Activated CD8-positive, alpha-beta memory T cell treated with anti-CD3 and anti-CD28 coated beads, Interleukin-2, amount 50 U/mL, for 1 hour (primary cell): ENCODE measurements around the gene IFT22.
"Not testable (repeated sequence)": the region's sequence is repeated elsewhere in the genome, so short reads cannot be mapped to it uniquely, and the experiment has no call there.

ENCODE experiments used
- DNase-seq: peaks from one replicate; pipeline ENCODE4 v3.0.0-alpha.2; 2020; ENCODE audit errors: extremely low read depth

The IFT22 gene

DNA sequence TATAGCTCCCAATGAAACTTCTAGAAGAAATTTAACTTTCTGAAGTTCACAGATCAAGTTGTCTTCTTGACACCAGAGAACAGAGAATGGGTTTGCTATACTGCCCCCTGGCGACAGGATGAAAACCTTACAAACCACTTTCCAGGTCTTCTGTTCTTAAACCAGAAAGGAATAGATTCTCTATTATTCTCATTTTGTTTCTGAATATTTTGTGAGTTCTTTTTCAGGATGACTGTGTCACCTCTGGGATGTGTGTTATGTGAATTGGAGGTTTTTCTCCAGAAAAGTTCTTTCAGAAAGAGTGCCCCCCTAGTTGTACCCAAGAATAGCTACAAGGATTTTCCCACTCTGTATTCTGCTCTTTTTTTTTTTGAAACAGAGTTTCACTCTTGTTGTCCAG is 6.3 kb downstream of the IFT22 start:
- no peak for DNase-seq

DNA sequence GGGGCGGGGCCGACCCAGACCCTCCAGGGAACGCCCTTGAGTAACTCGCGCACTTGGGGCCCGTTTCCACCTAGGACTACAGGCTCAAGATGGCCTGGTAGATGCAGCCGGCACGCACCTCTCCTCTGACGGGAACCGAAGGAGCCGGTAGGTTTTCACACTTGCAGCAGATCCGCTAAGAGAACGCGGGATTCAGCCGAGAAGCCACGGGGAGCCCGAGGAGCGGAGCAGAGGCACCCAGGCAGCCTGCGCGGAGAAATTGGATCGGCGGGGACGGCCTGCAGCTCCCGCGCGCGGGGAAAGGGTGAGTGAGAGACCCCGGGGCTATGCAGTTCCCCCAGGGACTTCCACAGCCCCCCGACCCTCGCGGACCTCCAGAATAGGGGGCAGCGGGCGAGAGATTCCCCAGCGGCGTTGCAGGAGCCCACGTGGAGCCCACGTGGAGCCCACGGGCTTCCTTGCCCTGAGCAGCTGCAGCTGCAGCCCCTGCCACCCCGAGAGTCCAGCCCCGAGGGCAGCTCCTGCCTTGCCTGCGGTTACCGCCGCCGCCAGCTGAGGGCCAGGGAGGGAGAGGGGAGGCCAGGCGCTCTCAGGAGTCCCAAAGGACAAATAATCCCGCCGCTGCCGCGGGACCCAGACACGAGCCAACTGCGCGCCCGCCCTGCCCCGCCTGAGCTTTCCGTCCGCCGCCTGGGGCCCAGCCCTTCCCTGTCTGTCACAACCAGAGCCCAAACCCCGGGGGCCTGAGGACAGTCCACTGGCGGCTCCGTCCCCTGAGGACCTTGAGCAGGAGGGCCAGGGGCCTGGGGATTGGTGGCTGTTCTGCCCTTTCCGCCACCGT is 13.1 kb downstream of the IFT22 start:
- no peak for DNase-seq

DNA sequence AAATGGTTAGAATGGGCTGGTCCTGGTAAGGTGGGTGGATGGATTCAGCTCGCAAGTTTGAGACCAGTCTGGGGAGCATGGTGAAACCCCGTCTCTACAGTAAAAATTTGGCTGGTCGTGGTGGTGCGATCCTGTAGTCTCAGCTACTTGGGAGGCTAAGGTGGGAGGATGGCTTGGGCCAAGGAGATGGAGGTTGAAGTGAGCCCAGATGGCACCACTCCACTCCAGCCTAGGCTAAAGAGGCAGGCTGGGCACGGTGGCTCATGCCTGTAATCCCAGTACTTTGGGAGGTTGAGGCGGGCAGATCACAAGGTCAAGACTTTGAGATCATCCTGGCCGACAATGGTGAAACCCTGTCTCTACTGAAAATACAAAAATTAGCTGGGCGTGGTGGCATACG is 15.3 kb downstream of the IFT22 start:
- DNase-seq: no peak

GRCh38 chr7:101303102-101303701 is 18.4 kb downstream of the IFT22 start:
- no peak for DNase-seq

DNA sequence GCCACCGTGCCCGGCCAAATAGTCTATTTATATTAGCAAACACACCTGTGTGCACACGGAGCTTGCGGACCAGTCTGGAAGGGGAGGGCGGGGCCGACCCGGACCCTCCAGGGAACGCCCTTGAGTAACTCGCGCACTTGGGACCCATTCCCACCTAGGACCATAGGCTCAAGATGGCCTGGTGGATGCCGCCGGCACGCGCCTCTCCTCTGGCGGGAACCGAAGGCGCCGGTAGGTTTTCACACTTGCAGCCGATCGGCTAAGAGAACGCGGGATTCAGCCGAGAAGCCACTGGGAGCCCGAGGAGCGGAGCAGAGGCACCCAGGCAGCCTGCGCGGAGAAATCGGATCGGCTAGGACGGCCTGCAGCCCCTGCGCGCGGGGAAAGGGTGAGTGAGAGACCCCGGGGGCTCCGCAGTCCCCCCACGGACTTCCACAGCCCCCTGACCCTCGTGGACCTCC is 18.9 kb downstream of the IFT22 start:
- DNase-seq: no peak

- DNase-seq: no peak
Measured at GRCh38 chr7:101300465-101301376, 20.9 kb downstream of the IFT22 start.

DNA sequence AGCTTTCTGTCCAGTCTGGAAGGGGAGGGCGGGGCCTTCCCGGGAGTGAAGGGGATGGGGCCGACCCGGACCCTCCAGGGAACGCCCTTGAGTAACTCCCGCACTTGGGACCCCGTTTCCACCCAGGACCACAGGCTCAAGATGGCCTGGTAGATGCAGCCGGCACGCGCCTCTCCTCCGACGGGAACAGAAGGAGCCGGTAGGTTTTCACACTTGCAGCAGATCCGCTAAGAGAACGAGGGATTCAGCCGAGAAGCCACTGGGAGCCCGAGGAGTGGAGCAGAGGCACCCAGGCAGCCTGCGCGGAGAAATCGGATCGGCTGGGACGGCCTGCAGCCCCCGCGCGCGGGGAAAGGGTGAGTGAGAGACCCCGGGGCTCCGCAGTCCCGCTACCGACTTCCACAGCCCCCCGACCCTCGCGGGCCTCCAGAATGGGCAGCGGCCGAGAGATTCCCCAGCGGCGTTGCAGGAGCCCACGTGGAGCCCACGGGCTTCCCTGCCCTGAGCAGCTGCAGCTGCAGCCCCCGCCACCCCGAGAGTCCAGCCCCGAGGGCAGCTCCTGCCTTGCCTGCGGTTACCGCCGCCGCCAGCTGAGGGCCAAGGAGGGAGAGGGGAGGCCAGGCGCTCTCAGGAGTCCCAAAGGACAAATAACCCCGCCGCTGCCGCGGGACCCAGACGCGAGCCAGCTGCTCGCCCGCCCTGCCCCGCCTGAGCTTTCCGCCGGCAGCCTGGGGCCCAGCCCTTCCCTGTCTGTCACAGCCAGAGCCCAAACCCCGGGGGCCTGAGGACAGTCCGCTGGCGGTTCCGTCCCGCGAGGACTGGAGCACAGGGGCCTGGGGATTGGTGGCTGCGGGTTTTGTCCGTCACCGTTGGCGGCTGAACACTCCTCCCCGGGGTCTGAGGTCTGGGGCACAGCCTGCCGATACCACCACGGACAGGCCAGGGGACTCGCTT is 21.8 kb downstream of the IFT22 start:
- no peak for DNase-seq

- no peak for DNase-seq
Measured at GRCh38 chr7:101294832-101295121, 26.8 kb downstream of the IFT22 start.

GRCh38 chr7:101294039-101294831 is 27.4 kb downstream of the IFT22 start:
- no peak for DNase-seq

GRCh38 chr7:101293069-101294021 is 28.3 kb downstream of the IFT22 start:
- DNase-seq: not testable (repeated sequence)

DNA sequence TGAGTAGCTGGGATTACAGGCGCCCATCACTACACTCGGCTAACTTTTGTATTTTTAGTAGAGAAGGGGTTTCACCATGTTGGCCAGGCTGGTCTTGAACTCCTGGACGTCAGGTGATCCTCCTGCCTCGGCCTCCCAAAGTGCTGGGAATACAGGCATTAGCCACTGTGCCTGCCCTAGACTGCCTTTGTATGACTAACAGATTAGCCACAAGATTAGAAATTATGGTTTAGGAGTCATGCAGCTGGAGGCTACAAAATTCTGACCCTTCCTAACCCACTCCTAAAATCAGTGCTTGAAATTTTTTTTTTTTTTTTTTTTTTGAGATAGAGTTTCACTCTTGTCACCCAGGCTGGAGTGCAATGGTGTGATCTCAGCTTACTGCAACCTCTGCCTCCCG is 29.0 kb downstream of the IFT22 start:
- not testable (repeated sequence) for DNase-seq

DNA sequence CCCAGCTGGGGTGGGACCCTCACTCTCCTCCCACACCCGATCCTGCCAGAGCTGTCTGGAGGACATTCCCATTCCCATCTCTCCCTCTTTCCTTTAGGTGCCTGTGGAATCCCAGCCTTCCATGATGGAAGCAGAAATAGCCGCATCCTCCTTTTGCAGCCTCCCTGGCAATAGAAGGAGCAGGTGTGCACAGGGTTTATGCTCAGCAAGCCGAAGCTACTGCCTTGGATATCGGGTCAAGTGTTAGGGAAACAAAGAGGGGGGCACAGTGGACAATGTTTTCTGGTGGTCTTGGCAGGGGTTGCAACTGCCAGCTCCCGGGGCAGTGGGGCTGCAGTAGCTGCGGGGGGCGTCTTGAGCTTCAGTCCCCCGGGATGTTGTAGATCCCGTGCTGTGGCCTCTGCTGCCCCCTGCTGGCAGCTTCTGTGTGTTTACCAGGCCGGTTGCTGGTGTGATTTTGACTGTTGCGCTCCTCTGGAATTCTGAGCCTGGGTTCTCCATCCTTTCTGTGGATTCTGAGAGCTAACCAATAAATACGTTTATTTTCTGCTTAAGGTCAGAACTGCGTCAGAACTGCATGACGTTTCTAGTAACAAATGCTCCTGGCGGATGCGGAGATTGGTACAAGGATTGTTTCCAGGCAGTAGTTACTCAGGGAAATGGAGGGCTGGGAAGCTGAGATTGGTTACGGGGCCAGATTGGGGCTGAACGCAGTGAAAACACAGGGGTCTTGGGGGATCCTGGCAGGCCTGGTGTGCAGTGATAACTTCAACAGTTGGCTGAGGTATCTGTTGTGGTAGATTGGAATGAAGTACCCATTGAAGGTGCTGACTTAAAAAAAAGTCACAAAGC is 31.2 kb downstream of the IFT22 start:
- DNase-seq: not testable (repeated sequence)

- DNase-seq: not testable (repeated sequence)
Measured at GRCh38 chr7:101289687-101290086, 31.9 kb downstream of the IFT22 start.

- DNase-seq: no peak
Measured at GRCh38 chr7:101288439-101288838, 33.2 kb downstream of the IFT22 start.

DNA sequence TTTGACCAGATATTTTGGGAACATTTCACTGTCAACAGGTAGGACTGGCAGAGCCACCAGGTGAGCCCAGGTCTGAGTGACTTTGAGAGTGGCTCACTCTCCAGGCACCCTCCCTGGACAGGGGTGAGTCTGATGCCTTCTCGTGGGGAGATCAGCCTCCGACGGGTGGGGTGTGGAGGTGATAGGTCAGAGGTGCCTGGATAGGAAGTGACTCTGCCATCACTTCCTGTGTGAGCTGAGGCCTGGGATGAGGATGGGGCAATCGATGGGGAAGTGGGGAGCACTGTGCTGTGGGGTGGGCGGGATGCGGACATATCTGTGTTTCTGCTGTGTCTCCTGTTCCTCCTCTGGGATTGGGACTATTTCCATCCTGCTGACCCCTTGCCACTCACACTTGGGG is 34.6 kb downstream of the IFT22 start:
- no peak for DNase-seq

GRCh38 chr7:101285880-101286279 is 35.7 kb downstream of the IFT22 start:
- not testable (repeated sequence) for DNase-seq

DNA sequence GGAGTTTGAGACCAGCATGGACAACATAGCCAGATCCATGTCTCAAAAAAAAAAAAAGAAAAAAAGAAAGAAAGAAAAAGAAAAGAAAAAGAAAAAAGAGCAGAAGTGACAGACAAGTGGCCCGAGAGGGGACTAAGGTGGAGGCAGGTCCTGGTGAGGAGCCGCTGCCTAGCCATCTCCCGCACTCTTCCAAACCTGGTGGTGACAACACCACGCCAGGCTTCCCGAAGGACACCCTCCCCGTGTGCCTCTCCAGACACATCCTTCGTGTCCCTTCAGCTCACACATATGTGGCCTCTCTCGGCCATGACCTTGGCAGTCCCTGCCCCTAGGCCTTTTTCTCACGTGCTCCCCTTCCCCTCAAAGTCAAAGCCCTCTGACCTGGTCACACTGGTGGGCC is 36.4 kb downstream of the IFT22 start:
- DNase-seq: no peak

- not testable (repeated sequence) for DNase-seq
Measured at GRCh38 chr7:101280912-101281311, 40.7 kb downstream of the IFT22 start.
